ENCODE measurements around the gene PHPT1. TPM values are rescaled to one million over a fixed set of nuclear protein-coding genes. Genes with fewer than 3 reads are reported as not detected.

Gene PHPT1
- total RNA-seq, 2 experiments from 2014 or later = 13.6 to 17.8 TPM

DNA sequence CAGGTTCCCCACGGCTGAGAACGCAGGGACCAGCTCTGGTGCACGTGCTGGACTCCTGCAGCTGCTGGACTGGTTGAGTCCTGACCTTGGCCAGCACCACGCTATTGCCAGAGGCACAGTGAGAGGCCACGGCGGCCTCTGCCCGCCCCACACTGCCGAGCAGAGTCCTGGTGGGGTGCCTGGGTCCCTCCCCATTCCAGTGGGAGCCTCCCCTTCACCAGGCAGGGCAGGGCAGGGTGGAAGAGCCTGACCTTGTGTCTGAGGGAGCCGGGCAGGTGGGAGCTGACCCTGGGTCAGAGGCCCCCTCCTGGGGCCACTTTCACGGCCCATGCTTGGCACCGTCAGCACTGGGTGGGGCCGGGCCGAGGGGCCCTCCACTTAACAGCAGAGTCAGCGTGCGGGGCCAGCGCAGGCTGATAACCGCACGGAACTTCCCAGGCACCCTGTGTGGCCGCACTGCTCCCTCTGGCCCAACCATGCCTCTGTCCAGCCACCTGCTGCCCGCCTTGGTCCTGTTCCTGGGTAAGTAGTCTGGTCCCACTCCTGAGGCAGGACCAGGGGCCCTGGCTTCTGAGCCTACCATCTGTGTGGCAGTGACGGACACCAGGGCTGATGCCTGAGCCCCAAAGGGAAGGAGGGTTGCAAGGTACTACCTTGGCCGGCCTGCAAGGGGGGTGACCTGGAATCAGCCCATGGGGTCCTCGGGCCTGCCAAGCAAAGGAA, 2.9 kb downstream of the PHPT1 start, which contains the start of gene MAMDC4:
Gene MAMDC4, plus strand, starts transcription at position 406 of the 723 bp plus-strand sequence. Its CDS starts 71 bp downstream, at position 477.
- peaks cover 0 to 11% of the 10 kb centered on the region in 2 experiments for H3K9me3 ChIP-seq (ENCODE audit: control insufficient read depth in 1 of 2, insufficient read depth in 1 of 2, low read length in 2 of 2)
- H3K27ac Mint-ChIP-seq = no peak within 1 kb of the TSS
- peaks cover 10% of the 10 kb centered on the region for H3K4me1 Mint-ChIP-seq (ENCODE audit: low read depth)
- ChIA-PET POLR2A (interaction anchor here (1.2 kb wide), 1 partner anchor 10 kb away, joined by 4 read pairs; the partner anchor contains the start of gene AJM1), CTCF (no interaction called here)
- H3K4me1 ChIP-seq (ENCODE audit: insufficient read depth, low read length) = peaks cover 31% of the 10 kb centered on the region
- H3K9me3 Mint-ChIP-seq = no peaks in the 10 kb centered on the region
- TF ChIP-seq CTCF (IDR thresholded peaks at IDR 0.05) = no peak
- peak within 1 kb of the TSS; percentile 38 for H3K4me3 Mint-ChIP-seq
- ATAC-seq (ENCODE audit: poor library complexity) = no peak
- H3K36me3 ChIP-seq (ENCODE audit: insufficient read depth, low read length) = peaks cover 10% of the 10 kb centered on the region
- peaks cover 4 to 10% of the 10 kb centered on the region in 2 experiments for H3K27me3 ChIP-seq (ENCODE audit: control insufficient read depth in 1 of 2, insufficient read depth in 2 of 2, low read length in 2 of 2)
- intact Hi-C loops (cut with DNase I, micrococcal nuclease) = no loop called here
- H3K27ac ChIP-seq (ENCODE audit: low read depth in 1 of 2, low read length in 2 of 2) = no peak within 1 kb of the TSS
- peaks cover 12% of the 10 kb centered on the region for H3K27me3 Mint-ChIP-seq
- peak in 1 of 14 experiments; percentile 26 for DNase-seq
- H3K4me3 ChIP-seq (ENCODE audit: low read length) = no peak within 1 kb of the TSS
- H3K36me3 Mint-ChIP-seq (ENCODE audit: low read depth) = peaks cover 8% of the 10 kb centered on the region

DNA sequence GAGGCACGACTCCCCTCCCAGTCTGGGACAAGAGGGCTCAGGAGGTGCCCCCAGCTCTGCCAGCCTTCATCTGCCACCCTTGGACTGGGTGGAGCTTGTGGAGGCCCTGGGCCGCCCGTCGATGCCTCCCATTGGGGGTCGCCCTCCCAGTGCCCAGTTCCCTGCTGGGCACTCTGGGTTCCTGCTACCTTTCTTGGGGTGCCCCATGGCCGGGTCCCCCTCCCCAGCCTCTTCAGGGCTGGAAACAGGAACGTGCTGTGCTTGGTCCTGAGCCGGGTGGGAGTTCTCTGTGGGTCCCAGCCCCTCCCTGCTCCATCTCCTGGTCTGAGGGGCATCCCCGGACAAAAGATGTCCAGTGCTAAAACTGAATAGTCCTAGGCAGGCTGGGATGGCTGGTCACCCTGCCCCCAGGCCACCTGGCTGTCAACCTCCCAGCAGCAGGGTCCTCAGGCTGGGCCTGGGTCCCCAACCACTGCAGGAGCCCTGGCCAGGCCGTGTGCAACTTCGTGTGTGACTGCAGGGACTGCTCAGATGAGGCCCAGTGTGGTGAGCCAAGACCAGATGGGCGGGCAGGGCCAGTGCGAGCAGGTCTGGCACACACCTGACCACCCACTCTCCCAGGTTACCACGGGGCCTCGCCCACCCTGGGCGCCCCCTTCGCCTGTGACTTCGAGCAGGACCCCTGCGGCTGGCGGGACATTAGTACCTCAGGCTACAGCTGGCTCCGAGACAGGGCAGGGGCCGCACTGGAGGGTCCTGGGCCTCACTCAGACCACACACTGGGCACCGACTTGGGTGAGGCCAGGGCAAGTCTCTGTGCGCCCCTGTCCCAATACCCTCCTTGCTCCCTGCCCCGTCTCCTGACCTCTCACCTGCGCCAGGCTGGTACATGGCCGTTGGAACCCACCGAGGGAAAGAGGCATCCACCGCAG, 3.7 kb downstream of the PHPT1 start:
- H3K36me3 ChIP-seq (ENCODE audit: insufficient read depth, low read length) = peaks cover 10% of the 10 kb centered on the region
- intact Hi-C loops (cut with DNase I, micrococcal nuclease) = no loop called here
- ATAC-seq (ENCODE audit: poor library complexity) (no peak), DNase-seq (peak in 1 of 14 experiments; percentile 30)
- no peak for TF ChIP-seq CTCF (IDR thresholded peaks at IDR 0.05)
- H3K9me3 ChIP-seq (ENCODE audit: control insufficient read depth in 1 of 2, insufficient read depth in 1 of 2, low read length in 2 of 2) = peaks cover 0 to 4% of the 10 kb centered on the region in 2 experiments
- Mint-ChIP-seq H3K27ac (no peak overlapping the region), H3K27me3 (peaks cover 6% of the 10 kb centered on the region), H3K9me3 (no peaks in the 10 kb centered on the region), H3K4me3 (no peak overlapping the region), H3K4me1 (ENCODE audit: low read depth) (peaks cover 5% of the 10 kb centered on the region), H3K36me3 (ENCODE audit: low read depth) (peaks cover 8% of the 10 kb centered on the region)
- peaks cover 0 to 5% of the 10 kb centered on the region in 2 experiments for H3K27me3 ChIP-seq (ENCODE audit: control insufficient read depth in 1 of 2, insufficient read depth in 2 of 2, low read length in 2 of 2)
- H3K4me3 ChIP-seq (ENCODE audit: low read length) = no peak overlapping the region
- peaks cover 22% of the 10 kb centered on the region for H3K4me1 ChIP-seq (ENCODE audit: insufficient read depth, low read length)
- ChIA-PET POLR2A (no interaction called here), CTCF (no interaction called here)
- H3K27ac ChIP-seq (ENCODE audit: low read depth in 1 of 2, low read length in 2 of 2) = no peak overlapping the region

GRCh38 chr9:136853596-136854112, 4.4 kb downstream of the PHPT1 start:
- H3K36me3 ChIP-seq (ENCODE audit: insufficient read depth, low read length) = peaks cover 10% of the 10 kb centered on the region
- peaks cover 5% of the 10 kb centered on the region for H3K4me1 Mint-ChIP-seq (ENCODE audit: low read depth)
- H3K4me1 ChIP-seq (ENCODE audit: insufficient read depth, low read length) = peaks cover 15% of the 10 kb centered on the region

More at GRCh38 chr9:136853596-136854112, 4.4 kb downstream of the PHPT1 start:
- H3K4me3 Mint-ChIP-seq = no peak overlapping the region
- H3K9me3 Mint-ChIP-seq = no peaks in the 10 kb centered on the region
- ATAC-seq (ENCODE audit: poor library complexity) (no peak), DNase-seq (peak in 1 of 14 experiments; percentile 24)
- H3K4me3 ChIP-seq (ENCODE audit: low read length) = no peak overlapping the region
- CTCF ChIA-PET = no interaction called here
- no peak for TF ChIP-seq CTCF (IDR thresholded peaks at IDR 0.05)
- no peaks in the 10 kb centered on the region for H3K9me3 ChIP-seq (ENCODE audit: control insufficient read depth in 1 of 2, insufficient read depth in 1 of 2, low read length in 2 of 2)
- no peaks in the 10 kb centered on the region for H3K27me3 ChIP-seq (ENCODE audit: control insufficient read depth in 1 of 2, insufficient read depth in 2 of 2, low read length in 2 of 2)
- no peak overlapping the region for H3K27ac Mint-ChIP-seq
- peaks cover 5% of the 10 kb centered on the region for H3K27me3 Mint-ChIP-seq
- POLR2A ChIA-PET = no interaction called here
- H3K36me3 Mint-ChIP-seq (ENCODE audit: low read depth) = peaks cover 7% of the 10 kb centered on the region
- H3K27ac ChIP-seq (ENCODE audit: low read depth in 1 of 2, low read length in 2 of 2) = no peak overlapping the region
- intact Hi-C loops (cut with DNase I, micrococcal nuclease) = no loop called here

All from CD4-positive, alpha-beta T cell (primary cell).